NCI-H526 (cell line): ENCODE measurements around the gene DIPK1A.

ENCODE experiments used
- DNase-seq, 2 experiments: peaks; one replicate each; lab custom pipeline; 2025; lab: John Stamatoyannopoulos, UW

DIPK1A gene

DNA sequence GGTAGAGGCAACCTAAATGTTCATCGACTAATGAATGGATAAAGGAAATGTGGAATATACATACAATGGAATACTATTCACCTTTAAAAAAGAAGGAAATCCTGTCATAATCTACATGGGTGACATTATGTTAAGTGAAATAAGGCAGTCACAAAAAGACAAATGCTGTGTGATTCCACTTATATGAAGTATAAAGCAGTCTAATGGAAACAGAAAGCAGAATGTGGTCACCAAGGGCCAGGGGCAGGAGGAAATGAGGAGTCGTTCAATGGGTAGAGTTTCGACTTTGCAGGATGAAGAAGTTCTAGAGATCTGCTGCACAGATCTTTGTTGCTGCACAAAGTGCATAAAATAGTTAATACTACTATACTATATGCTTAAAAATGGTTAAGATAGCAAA, 7.8 kb downstream of the DIPK1A start:
- DNase-seq = no peak

DNA sequence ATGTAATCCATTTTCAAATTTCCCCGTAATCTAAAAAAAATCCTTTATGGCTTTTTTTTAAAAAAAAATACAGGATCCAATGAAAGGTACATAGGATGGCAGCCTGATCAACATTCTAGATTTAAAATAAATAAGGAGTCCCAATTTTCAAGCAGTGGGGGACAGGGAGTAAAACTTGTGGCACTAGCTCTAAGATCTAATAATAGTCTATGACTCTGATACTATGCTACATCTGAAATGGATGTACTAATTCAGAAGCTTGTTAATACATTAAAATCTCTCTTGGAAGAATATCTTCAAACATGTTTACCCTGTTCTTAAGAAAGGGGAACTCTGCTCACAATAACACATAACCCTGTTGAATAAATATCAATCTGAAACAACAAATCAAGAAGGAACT, 8.5 kb downstream of the DIPK1A start:
- no peak for DNase-seq

DNA sequence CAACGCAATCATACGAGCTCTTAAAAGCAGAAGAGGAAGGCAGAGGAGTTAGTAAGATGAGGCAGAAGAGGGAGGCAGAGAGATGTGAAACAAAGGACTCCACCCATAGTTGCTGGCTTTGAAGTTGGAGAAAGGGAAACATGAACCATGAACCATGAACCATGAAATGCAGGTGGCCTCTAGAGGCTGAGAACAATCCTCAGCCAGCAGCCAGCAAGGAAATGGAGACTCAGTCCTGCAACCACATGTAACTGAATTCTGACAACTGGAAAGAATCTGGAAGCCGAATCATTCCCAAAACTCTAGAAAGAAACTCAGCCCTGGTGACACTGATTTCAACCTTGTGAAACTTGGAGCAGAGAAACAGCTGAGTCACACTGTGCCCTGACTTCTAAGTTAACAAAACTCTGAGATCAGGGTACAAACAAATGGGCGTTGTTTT, 10.1 kb downstream of the DIPK1A start:
- no peak for DNase-seq

DNA sequence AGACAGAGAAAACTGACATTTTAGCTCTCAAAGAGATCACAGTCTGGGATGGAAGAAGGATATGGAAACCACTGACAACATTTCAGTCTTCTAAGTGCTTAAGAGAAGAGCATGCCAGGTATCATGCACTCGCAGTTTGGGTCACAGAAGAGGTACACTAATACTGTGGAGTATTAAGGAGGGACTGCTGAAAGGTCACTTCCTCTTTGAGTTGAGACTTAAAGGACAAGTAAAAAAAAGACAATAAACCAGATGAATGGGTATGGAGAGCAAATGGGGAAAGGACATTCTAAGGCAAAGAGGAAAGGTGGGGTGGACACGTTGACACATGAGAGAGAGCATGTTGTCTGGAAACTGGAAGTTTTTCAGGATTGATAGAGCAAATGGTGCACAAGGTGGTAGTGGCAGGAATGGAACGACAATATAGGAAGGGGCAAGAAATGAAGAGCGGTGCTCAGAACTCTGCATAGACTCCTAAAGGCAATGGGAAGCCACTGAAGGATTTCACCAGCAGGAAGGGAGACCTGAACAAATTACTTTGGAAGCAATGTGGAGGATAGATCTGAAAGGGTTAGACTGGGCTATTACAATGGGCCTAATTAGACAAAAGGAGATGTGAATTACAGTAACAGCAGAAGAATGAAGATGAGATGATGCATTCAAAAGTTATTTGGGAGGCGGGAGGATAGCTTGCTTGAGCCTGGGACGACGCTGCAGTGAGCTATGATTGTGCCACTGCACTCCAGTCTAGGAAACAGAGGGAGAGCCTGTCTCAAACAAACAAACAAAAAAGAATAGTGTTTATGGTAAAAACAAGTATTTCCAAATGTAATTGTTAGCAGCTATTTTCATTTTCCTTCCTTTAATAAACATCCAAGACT, 11.1 kb downstream of the DIPK1A start:
- no peak for DNase-seq

DNA sequence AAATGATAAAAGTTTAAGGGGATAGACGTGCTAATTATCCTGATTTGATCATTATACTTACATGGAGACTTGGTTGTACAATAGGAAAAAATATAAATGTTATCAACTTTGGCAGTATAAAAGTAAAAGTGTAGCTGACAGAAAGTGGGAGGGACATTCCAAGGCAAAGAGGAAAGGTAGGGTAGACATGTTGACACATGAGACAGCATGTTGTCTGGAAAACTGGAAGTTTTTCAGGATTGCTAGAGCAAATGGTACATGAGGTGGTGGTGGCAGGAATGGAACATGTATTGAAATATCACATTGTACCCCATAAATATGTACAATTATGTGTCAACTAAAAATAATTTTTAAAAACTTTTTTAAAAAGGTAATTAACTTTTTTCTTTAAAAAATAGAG, 13.2 kb downstream of the DIPK1A start:
- no peak for DNase-seq

DNA sequence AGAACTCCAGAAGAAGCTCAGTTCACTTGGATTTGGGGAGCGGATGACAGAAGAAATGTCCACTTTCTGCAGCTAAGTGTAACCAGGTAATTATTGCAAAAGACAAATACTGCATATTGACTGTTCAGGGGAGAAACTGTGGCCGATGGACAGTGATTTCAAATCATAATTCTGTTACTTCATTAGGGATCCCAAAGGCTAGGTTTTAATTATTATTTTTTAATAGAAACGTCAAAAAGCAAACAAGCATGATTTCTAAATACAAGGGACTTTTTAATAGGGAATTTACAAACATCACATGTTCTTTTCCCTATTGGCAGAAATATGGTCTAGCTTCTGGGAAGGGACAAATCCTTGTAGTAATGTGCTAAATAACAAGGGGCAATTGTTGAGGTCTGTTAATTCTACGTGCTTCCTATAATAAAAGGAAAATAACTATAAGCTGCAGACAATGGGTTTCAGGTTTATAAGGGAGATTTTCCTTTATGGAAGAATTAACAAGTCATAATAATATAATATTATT, 15.5 kb downstream of the DIPK1A start:
- no peak for DNase-seq

DNA sequence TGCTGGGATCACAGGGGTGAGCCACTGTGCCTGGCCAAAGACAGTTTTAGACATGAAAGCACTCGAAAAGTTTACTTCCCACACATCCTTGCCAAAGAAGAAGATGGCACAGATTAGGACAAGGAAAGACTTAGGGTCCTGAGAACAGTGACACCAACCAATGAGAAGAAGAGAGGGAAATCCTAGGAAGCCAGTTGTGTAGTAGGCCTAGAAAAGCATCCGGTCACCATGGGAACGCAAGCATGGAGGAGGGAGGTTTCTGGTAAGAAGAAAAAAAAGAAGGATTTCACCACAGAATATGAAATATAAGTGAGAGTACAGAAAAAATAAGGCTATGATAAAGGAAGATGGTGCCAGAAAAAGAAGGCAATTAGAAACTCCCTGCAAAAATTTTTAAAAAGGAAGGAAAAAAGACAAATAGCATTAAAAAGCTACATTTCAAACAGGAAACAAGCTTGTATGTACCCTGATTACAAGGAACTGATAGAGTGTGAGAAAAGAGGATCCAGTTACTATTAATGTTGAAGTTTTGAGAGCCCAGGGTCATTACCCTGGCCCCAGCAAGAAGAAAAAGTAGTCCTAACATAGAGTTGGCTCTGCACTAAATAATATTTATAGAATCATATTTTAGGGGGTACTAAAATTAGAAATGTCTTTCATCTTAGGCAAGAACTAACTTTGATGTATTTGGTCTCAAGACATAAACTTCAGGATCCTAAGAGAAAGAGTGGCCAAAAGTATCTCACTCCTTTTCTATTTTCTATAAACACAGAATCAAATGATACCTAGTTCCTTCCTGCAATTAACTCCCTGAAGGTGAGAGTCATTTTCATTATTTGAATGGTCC, 16.1 kb downstream of the DIPK1A start:
- DNase-seq = no peak

DNA sequence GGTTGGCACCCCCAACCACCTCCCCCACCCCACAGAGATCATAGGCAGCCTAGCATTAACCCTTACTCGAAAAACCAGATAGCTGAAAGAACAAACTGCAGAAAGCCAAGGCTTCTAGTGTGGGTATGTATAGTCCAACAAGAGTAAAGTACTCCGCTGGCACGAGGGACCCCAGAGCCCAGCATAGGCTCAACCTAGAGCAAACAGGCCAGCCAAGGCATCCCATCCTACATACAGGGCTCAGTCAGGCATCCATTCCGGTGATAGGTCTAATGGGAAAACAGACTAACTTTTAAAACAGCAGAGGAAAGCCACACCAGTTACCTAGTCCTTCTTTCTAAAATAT, 17.8 kb downstream of the DIPK1A start:
- DNase-seq = no peak

DNA sequence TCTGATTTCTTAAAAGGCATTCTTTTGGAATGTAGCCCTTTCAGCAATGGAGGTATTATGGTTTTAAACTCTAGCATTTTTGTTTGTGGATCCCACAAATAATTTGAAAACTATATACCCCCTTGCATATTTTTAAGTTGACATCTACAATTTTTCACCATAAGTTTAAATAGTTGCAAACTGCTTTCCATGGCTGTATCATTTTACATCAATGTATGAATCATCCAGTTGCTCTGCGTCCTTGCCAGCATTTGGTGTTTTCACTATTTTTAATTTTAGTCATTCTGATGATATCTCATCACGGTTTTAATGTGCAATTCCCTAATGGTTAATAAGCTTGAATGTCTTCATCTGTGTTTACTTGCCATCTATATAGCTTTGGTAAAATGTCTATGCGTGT, 20.7 kb downstream of the DIPK1A start:
- no peak for DNase-seq

DNA sequence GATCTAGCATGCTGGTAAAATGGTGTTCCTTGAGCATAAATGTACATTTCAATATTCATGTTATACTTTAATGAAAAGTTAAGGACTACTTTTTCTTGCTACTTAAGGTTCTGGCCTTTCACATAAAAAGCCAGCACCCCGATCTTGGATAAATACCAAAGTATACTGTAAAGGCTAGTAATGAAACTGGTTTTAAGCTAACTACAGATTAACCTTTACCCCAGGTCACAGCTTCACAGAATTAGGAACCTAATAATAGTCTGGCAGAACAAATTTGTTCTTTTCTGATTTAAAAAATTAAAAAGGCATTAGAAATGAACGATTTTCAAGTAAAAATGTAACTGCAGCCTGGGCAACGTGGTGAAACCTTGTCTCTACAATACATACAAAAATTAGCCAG, 23.5 kb downstream of the DIPK1A start:
- no peak for DNase-seq

DNA sequence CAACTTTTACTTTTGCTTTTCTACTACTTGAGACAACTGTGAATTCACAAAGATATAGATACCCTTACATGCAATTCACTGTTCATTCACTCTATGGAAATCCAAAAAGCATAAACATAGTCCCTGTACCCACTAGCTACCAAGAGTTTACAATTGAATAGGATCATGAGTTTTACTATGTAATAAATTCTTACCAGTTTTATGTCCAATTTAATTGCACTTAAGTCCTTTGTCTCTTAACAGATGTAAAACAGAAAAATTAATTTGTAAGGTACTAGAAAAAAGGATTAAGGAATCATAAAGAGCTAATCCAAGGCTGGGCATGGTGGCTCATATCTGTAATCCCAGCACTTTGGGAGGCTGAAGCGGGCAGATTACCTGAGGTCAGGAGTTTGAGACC, 24.4 kb downstream of the DIPK1A start:
- DNase-seq = no peak

DNA sequence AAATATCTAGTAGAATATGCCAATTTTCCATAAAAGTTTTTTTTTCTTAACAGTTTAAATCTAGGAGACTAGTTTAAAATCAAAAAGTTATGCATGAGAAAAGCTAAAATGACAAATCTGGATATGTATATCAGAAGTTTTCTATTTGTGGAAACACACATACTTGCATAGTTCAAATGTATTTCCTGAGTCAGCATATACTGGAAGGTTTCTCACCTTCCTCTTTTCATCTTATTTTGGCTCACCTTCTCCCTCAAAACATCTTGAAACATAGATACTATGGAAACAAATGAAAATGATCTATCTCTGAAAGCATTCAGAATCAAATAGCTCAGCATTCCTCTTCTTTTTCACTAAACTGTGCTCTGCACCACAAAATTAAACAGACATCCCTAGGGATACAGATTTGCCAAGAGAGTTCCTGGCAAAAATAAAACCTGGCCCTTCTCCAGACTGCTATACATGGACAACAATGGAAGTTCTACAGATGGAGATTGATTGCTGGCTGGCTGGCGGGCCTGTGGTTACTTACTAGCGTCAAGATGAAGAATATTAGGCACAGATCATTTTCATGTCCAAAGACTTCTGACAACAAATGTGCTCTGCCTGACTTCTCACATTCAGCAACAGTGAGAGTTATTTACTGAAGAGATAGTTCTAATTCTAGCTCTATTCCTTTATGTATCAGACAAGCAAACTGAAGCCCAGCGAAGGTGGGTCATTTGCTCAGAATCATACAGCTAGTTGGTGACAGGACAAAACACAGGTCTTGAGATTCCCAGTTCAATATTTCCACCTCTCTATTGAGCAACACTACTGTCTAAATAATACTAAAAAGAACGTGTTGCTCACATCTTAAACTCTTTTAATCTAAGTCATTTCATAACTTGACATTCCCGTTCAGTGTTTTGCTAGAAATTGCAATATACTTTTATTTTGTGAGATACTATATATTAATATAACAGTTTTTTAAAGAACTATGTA, 26.6 kb downstream of the DIPK1A start:
- DNase-seq = no peak

DNA sequence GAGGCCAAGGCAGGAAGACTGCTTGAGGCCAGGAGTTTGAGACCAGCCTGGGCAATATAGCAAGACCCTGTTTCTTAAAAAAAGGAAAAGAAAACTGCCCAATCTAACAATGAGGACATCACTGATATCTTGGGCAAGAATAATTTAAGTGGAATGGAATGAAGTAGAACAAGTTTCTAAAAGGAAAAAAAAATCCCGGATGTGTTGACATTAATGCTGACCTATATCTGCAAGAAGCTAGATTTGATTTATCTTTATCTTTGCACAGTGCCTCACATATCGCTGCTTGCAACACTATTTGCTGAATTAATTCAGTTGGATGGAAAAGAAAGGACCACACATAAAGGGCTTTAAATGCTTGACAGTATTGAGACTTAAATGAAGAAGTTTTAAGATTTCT, 27.8 kb downstream of the DIPK1A start:
- no peak for DNase-seq

DNA sequence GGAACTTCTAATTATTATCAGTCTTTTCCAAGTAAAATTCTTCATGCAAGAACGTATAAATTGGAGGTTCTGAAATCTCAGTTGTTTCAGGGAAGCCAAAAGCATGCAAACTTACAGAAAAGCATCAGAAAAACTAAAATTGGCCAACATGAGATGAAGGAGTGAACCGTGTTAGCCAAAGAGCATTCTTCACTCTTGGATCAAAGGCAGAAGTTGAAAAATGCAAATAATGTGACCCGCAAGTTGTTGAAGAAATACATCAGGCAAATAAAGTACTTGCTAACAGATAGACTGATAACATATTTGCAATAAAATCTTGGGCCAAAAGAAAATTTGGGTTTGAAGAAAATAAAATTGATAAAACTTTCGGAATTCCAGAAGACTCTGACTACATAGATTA, 29.6 kb downstream of the DIPK1A start:
- no peak for DNase-seq

DNA sequence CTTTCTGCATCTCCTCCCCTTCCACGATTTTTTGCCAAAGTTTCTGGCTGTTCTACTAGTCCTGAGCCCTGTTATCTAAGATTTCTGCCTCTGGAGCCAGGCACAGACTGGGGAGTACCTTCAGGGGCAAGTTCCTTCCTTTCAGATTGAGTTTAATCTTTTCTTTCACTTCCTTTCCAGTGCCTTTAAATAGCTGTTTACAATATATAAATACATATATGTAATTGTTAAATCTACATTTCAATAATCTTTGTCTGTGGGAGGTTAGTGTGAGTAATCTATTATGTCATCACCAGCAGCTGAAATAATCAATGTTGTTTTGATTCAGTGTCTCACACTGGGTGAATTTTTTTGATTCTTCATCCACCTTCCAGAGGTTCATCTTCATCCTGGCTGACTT, 31.8 kb downstream of the DIPK1A start:
- no peak for DNase-seq

DNA sequence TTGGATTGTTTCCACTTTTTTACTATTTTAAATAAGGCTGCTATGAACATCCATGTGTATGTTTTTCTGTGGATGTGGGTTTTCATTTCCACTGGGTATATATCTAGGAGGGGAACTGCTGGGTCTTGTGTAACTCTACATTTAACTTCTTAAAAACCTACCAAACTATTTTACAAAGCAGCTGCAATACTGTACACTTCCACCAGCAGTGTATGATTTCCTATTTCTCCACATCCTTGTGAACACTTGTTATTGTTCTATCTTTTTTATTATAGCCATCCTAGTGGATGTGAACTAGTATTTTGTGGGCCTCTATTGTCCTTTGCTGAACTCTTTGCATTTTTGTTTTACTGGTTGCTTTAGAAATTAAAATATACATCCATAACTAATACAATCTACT, 33.4 kb downstream of the DIPK1A start:
- DNase-seq = no peak

DNA sequence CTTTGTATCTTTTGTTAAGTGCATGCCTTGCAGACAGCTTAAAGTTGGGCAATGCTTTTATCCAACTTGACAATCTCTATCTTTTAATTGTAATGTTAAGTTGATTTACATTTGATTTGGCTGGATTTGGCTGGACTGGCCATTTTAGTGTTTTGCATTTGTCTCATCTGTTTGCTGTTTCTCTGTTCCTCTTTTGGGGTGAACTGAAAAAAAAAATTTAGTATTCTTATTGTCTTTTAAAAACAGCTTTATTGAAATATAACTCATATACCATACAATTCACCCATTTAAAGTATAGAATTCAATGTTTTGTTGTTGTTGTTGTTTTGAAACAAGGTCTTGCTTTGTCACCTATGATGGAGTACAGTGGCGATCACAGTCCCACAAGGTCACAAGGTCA, 34.4 kb downstream of the DIPK1A start:
- no peak for DNase-seq

DNA sequence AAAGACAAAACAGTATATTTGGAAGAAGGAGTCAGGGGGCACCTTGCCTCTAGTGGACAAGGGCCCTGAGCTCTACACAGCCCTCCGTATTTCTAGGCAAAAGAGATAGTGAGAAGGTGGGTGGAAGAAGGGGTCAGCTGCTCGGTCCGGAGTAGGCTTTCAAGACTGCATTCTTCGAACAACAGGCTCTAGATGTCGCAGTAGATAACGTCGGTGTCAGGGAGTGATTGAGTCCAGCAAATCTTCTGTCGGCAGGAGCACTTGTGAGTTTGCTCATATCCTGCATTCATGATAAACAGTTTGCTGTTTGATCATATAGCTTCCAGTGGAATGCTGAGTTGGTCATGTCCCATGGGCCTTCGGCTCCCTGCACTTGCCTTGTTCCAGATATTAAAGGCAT, 36.8 kb downstream of the DIPK1A start:
- no peak for DNase-seq

DNA sequence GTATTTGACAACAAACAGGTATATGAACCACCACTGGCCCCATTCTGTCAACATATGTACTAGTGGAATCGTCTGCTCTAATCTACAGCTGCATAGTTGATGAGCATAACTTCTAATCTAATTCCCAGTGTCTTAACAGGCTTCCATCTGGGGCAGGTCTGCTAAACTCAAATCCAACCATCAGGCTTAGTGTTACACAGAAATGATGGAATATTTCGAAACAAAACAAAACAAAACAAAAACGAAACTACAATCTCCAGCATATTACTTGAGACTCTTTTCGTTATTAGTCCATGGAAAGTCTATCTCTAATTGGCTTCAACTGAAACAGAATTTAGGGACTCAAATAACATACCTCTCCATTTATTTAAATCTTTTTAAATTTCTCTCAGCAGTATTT, 37.6 kb downstream of the DIPK1A start:
- no peak for DNase-seq

DNA sequence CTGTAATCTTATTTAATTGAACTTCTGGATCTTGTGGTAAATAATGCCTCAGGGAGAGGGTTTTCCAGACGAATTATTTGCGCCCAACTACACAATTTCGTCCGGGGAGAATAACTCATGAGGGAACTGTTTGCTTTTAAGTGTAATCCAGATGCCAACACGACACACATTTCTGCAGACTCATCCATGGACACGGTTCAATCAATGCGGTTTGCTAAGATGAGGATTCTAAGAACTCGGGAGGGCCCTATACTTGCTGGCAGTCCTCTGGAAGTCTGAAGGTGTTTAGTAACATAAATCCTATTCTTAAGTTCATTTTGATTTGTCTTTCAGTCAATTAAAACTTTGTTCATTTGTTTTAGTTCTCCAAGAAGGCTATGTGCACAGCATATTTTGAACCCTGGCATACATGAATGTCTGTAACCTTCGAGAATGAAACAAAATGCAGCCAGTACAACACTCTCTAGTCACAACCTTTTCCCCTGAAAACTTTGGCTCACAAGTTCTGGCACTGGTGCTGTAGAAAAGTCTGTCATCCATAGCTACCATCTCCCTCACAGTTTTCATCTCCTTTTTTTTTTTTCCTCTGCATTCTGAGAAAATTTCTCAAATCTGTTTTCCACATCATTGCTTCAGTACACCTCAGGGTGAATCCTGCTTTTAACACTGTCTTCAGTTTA, 38.8 kb downstream of the DIPK1A start:
- no peak for DNase-seq
